ENCODE measurements around the gene MUSK.

MUSK gene

DNA sequence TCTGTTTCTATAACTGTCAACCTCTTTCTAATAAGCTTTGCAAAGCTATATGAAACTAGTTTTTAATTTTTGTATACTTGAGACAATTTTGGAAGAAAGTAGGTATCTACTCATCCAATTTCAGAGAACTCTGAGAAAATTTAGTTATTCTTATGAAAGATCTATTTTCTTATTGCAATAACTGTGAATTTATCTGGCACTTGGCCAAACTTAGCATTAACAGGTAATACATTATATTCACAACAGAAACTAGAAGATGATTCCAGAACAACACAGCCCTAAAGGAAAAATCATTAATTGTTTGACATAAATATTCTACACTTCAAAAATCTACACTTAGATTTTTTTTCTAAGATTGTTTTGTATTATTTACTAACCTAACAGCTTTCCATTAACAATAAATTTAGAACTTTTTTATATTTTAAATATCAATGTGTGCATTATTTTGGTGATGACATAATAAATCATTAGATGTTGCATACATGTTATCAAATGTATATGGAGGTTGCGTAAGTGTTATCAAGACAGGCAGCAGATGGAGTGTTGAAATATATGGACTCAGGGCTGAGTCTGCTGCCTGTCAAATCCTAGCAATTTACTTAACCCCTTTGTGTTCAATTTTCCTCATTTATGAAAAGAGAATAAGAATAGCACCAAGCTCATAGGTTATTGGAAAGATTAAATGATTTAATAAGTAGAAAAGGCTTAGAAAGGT lies 141.8 kb downstream of the MUSK start:
- Histone ChIP-seq H3K4me1 (no peaks in the 10 kb centered on the region), H3K4me3 (no peak overlapping the region), H3K36me3 (no peaks in the 10 kb centered on the region), H3K27ac (no peak overlapping the region), H3K27me3 (no peaks in the 10 kb centered on the region), H3K9me3 (no peaks in the 10 kb centered on the region)
- intact Hi-C loops (cut with DNase I; ENCODE audit: low total_unique reads) = no loop called here
- DNase-seq = no peak
- TF ChIP-seq, protein P1, sequence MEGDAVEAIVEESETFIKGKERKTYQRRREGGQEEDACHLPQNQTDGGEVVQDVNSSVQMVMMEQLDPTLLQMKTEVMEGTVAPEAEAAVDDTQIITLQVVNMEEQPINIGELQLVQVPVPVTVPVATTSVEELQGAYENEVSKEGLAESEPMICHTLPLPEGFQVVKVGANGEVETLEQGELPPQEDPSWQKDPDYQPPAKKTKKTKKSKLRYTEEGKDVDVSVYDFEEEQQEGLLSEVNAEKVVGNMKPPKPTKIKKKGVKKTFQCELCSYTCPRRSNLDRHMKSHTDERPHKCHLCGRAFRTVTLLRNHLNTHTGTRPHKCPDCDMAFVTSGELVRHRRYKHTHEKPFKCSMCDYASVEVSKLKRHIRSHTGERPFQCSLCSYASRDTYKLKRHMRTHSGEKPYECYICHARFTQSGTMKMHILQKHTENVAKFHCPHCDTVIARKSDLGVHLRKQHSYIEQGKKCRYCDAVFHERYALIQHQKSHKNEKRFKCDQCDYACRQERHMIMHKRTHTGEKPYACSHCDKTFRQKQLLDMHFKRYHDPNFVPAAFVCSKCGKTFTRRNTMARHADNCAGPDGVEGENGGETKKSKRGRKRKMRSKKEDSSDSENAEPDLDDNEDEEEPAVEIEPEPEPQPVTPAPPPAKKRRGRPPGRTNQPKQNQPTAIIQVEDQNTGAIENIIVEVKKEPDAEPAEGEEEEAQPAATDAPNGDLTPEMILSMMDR (IDR thresholded peaks at IDR 0.05) = no peak

DNA sequence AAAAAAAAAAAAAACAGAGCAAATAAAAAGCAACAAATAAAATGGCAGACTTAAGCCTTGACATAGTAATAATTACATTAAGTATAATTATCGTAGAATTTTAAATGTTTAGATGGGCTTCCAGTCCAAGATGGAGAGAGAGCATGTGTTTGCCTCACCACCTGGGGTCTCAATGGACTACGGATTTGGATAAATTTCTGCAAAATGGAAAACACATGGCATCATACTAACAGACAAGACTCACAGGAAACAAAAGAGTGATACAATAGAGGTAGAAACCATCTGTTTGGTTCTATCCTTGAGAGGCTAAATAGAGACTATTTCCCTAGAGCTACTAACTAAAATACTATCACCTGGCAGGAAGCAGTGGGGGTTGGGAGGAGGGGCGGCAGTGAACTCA lies 144.3 kb downstream of the MUSK start:
- intact Hi-C loops (cut with DNase I; ENCODE audit: low total_unique reads) = loop anchor here (2.0 kb wide), 1 partner anchor 58 kb away; no protein-coding TSS in a partner anchor
- no peaks in the 10 kb centered on the region for H3K36me3 ChIP-seq
- no peak overlapping the region for H3K4me3 ChIP-seq
- no peak overlapping the region for H3K27ac ChIP-seq
- H3K4me1 ChIP-seq = no peaks in the 10 kb centered on the region
- no peak for DNase-seq
- TF ChIP-seq, protein P1 (IDR thresholded peaks at IDR 0.05) = no peak
- H3K9me3 ChIP-seq = no peaks in the 10 kb centered on the region
- no peaks in the 10 kb centered on the region for H3K27me3 ChIP-seq

DNA sequence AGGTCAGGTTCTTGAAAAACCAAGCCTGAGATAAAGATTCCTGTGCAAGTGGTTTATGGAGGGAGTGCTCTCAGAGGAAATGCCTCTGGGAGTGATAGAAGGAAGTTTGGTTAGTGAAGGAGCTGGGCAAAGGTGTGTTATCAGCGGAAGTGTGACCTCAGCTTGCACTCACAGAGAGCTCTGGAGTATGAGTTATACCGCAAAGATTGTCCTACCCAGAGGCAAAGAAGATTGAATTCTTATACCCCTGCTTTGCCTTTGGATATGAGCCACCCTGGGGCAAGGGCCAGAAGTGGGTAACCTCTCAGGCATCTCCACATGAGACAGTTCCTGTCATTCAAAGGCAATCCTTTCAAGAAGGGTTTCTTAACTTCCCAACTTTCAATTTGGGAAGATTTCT lies 145.6 kb downstream of the MUSK start:
- Histone ChIP-seq H3K9me3 (no peaks in the 10 kb centered on the region), H3K27ac (no peak overlapping the region), H3K27me3 (no peaks in the 10 kb centered on the region), H3K36me3 (no peaks in the 10 kb centered on the region), H3K4me3 (no peak overlapping the region), H3K4me1 (no peaks in the 10 kb centered on the region)
- intact Hi-C loops (cut with DNase I; ENCODE audit: low total_unique reads) = no loop called here
- TF ChIP-seq, protein P1 (IDR thresholded peaks at IDR 0.05) = no peak
- DNase-seq = no peak

DNA sequence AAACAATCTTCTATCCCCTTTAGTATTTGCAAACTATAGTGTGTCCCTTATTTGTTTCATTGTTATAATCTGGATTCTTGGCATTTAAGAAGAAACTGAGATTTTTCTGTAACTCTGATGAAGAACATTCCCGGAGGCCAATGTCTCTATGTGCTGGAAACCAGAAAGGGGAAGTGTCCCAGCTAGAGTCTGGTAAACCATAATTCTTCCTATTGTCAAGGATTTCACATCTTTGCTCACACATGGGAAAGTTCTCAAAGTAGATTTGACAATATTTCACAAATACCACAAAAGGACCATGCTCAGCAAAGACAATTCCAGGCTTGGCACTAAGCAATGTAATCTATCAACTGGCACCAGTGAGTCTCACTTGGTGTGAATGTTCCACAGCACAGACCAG lies 146.8 kb downstream of the MUSK start:
- H3K4me1 ChIP-seq = no peaks in the 10 kb centered on the region
- no peak overlapping the region for H3K27ac ChIP-seq
- intact Hi-C loops (cut with DNase I; ENCODE audit: low total_unique reads) = no loop called here
- H3K4me3 ChIP-seq = no peak overlapping the region
- TF ChIP-seq, protein P1 (IDR thresholded peaks at IDR 0.05) = no peak
- no peak for DNase-seq
- H3K27me3 ChIP-seq = no peaks in the 10 kb centered on the region
- H3K9me3 ChIP-seq = no peaks in the 10 kb centered on the region
- H3K36me3 ChIP-seq = no peaks in the 10 kb centered on the region

DNA sequence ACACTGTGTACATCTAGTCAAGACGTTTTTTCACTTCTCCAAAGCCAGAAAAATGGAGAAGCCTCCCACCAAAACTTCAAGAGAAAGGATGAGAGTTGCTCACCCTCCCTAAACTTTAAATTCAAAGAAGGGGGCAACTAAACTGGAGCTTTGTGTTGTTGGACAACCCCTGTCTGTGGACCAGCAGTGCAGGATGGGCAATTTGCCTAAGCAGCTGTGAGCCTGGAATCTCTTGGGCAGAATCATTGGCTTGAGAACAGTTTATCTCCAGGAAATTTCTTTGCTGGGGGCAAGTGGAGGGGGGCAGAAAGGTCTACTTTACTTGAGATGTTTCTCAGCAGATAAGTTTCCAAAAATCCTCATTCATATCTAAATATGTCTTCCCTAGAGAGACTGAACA lies 151.8 kb downstream of the MUSK start:
- TF ChIP-seq, protein P1 (IDR thresholded peaks at IDR 0.05) = no peak
- DNase-seq = no peak
- H3K36me3 ChIP-seq = no peaks in the 10 kb centered on the region
- no peaks in the 10 kb centered on the region for H3K4me1 ChIP-seq
- H3K4me3 ChIP-seq = no peak overlapping the region
- H3K27ac ChIP-seq = no peak overlapping the region
- H3K9me3 ChIP-seq = peaks cover 0 to 4% (median 0%) of the 10 kb centered on the region in 3 donors
- no peaks in the 10 kb centered on the region for H3K27me3 ChIP-seq
- intact Hi-C loops (cut with DNase I; ENCODE audit: low total_unique reads) = no loop called here

Measured in tibial artery (tissue), 4 donors.